H1 (cell line): Measurements from ENCODE around the gene MACC1.

ENCODE experiments used
- CREB1 ChIP-seq: IDR thresholded peaks from 2 replicates; pipeline ENCODE4 v1.6.1; 2012; ENCODE audit warnings: inconsistent platforms
- EGR1 ChIP-seq: IDR thresholded peaks from 2 replicates; pipeline ENCODE4 v1.6.1; 2011; ENCODE audit warnings: low read depth, low read length, borderline replicate concordance
- EP300 ChIP-seq, 2 experiments: IDR thresholded peaks; 1 replicate in 1 of 2; 2 replicates in 1 of 2; pipeline ENCODE4 v1.6.1; 2011 to 2012; ENCODE audit warnings: low read depth in 2 of 2, low read length in 2 of 2, mild to moderate bottlenecking in 2 of 2, borderline replicate concordance in 1 of 2, inconsistent platforms in 1 of 2, moderate library complexity in 1 of 2
- JUN ChIP-seq: IDR thresholded peaks from 2 replicates; pipeline ENCODE4 v1.6.1; 2011; ENCODE audit warnings: low read depth, mild to moderate bottlenecking, improper control_type of control experiment, low read length
- JUND ChIP-seq: IDR thresholded peaks from 2 replicates; pipeline ENCODE4 v1.6.1; 2011; ENCODE audit warnings: mild to moderate bottlenecking, improper control_type of control experiment, low read length
- POLR2A ChIP-seq, 2 experiments: IDR thresholded peaks; 1 replicate in 1 of 2; 2 replicates in 1 of 2; pipeline ENCODE4 v1.6.1; 2011; ENCODE audit warnings: low read depth in 2 of 2, low read length in 2 of 2, mild to moderate bottlenecking in 2 of 2; ENCODE audit errors: control extremely low read depth in 1 of 2
- POLR2AphosphoS5 ChIP-seq: IDR thresholded peaks from 2 replicates; pipeline ENCODE4 v1.6.1; 2011; ENCODE audit warnings: low read depth, low read length
- RBBP5 ChIP-seq: IDR thresholded peaks from 2 replicates; pipeline ENCODE4 v1.7.1; 2012; ENCODE audit warnings: low read depth, mild to moderate bottlenecking, inconsistent platforms, low read length, moderate library complexity, borderline replicate concordance
- USF2 ChIP-seq: IDR thresholded peaks from 2 replicates; pipeline ENCODE4 v1.6.1; 2011; ENCODE audit warnings: low read length, improper control_type of control experiment

GRCh38 chr7:20219446-20220292 lies 2.5 kb upstream of the MACC1 start:
- TF ChIP-seq RBBP5 (no peak), USF2 (no peak), POLR2AphosphoS5 (no peak), EP300 (IDR thresholded peaks at IDR 0.05; ENCODE audit: borderline replicate concordance in 1 of 2, low read depth in 2 of 2, low read length in 2 of 2) (no peak), EGR1 (no peak), CREB1 (no peak), POLR2A (IDR thresholded peaks at IDR 0.05; ENCODE audit: control extremely low read depth in 1 of 2, low read depth in 2 of 2, low read length in 2 of 2) (no peak), JUND (no peak), JUN (no peak)
